ENCODE data around the gene DAGLA. TPM values are rescaled to one million over a fixed set of nuclear protein-coding genes. Genes with fewer than 3 reads are reported as not detected.

The DAGLA gene
- total RNA-seq, 2 experiments from 2014 or later, result 0.52 to 0.73 TPM

- H3K4me3 ChIP-seq (ENCODE audit: low read length), result no peak overlapping the region
- H3K36me3 ChIP-seq (ENCODE audit: insufficient read depth, low read length), result no peaks in the 10 kb centered on the region
- H3K27me3 ChIP-seq (ENCODE audit: control insufficient read depth in 1 of 2, insufficient read depth in 2 of 2, low read length in 2 of 2), result no peaks in the 10 kb centered on the region
- no peaks in the 10 kb centered on the region for H3K9me3 Mint-ChIP-seq
- CTCF ChIA-PET, result no interaction called here
- no peaks in the 10 kb centered on the region for H3K4me1 ChIP-seq (ENCODE audit: insufficient read depth, low read length)
- H3K27ac ChIP-seq (ENCODE audit: low read depth in 1 of 2, low read length in 2 of 2), result no peak overlapping the region
- no peak overlapping the region for H3K27ac Mint-ChIP-seq
- no peak for TF ChIP-seq CTCF (IDR thresholded peaks at IDR 0.05)
- H3K4me3 Mint-ChIP-seq, result no peak overlapping the region
- H3K36me3 Mint-ChIP-seq (ENCODE audit: low read depth), result no peaks in the 10 kb centered on the region
- POLR2A ChIA-PET, result no interaction called here
- ATAC-seq (ENCODE audit: poor library complexity) (no peak), DNase-seq (no peak)
- H3K4me1 Mint-ChIP-seq (ENCODE audit: low read depth), result no peaks in the 10 kb centered on the region
- intact Hi-C loops (cut with DNase I, micrococcal nuclease), result no loop called here
- H3K9me3 ChIP-seq (ENCODE audit: control insufficient read depth in 1 of 2, insufficient read depth in 1 of 2, low read length in 2 of 2), result no peaks in the 10 kb centered on the region
- H3K27me3 Mint-ChIP-seq, result no peaks in the 10 kb centered on the region
Measured at GRCh38 chr11:61726775-61727174, 46.6 kb downstream of the DAGLA start.

- Histone ChIP-seq H3K4me3 (ENCODE audit: low read length) (no peak overlapping the region), H3K27me3 (ENCODE audit: control insufficient read depth in 1 of 2, insufficient read depth in 2 of 2, low read length in 2 of 2) (no peaks in the 10 kb centered on the region), H3K4me1 (ENCODE audit: insufficient read depth, low read length) (no peaks in the 10 kb centered on the region), H3K27ac (ENCODE audit: low read depth in 1 of 2, low read length in 2 of 2) (no peak overlapping the region), H3K9me3 (ENCODE audit: control insufficient read depth in 1 of 2, insufficient read depth in 1 of 2, low read length in 2 of 2) (no peaks in the 10 kb centered on the region), H3K36me3 (ENCODE audit: insufficient read depth, low read length) (no peaks in the 10 kb centered on the region)
- intact Hi-C loops (cut with DNase I, micrococcal nuclease), result no loop called here
- DNase-seq (no peak), ATAC-seq (ENCODE audit: poor library complexity) (no peak)
- Mint-ChIP-seq H3K36me3 (ENCODE audit: low read depth) (no peaks in the 10 kb centered on the region), H3K27me3 (no peaks in the 10 kb centered on the region), H3K4me1 (ENCODE audit: low read depth) (no peaks in the 10 kb centered on the region), H3K4me3 (no peak overlapping the region), H3K9me3 (no peaks in the 10 kb centered on the region), H3K27ac (no peak overlapping the region)
- TF ChIP-seq CTCF (IDR thresholded peaks at IDR 0.05), result no peak
- POLR2A ChIA-PET, result no interaction called here
- CTCF ChIA-PET, result no interaction called here
Measured at GRCh38 chr11:61727401-61727811, 47.2 kb downstream of the DAGLA start.

GRCh38 chr11:61728066-61728939, 48.1 kb downstream of the DAGLA start:
- Histone ChIP-seq H3K27me3 (ENCODE audit: control insufficient read depth in 1 of 2, insufficient read depth in 2 of 2, low read length in 2 of 2) (no peaks in the 10 kb centered on the region), H3K4me3 (ENCODE audit: low read length) (no peak overlapping the region), H3K27ac (ENCODE audit: low read depth in 1 of 2, low read length in 2 of 2) (no peak overlapping the region), H3K36me3 (ENCODE audit: insufficient read depth, low read length) (no peaks in the 10 kb centered on the region), H3K4me1 (ENCODE audit: insufficient read depth, low read length) (peaks cover 3% of the 10 kb centered on the region), H3K9me3 (ENCODE audit: control insufficient read depth in 1 of 2, insufficient read depth in 1 of 2, low read length in 2 of 2) (no peaks in the 10 kb centered on the region)
- TF ChIP-seq CTCF (IDR thresholded peaks at IDR 0.05), result no peak
- H3K27ac Mint-ChIP-seq, result no peak overlapping the region
- no peaks in the 10 kb centered on the region for H3K36me3 Mint-ChIP-seq (ENCODE audit: low read depth)
- DNase-seq (no peak), ATAC-seq (ENCODE audit: poor library complexity) (no peak)
- peaks cover 3% of the 10 kb centered on the region for H3K4me1 Mint-ChIP-seq (ENCODE audit: low read depth)
- no peak overlapping the region for H3K4me3 Mint-ChIP-seq
- ChIA-PET CTCF (no interaction called here), POLR2A (no interaction called here)
- intact Hi-C loops (cut with DNase I, micrococcal nuclease), result no loop called here
- H3K9me3 Mint-ChIP-seq, result no peaks in the 10 kb centered on the region
- no peaks in the 10 kb centered on the region for H3K27me3 Mint-ChIP-seq

All from CD4-positive, alpha-beta T cell (primary cell).